Skeletal muscle satellite cell (primary cell): ENCODE results near the gene RNU6-9. TPM values are rescaled to one million over a fixed set of nuclear protein-coding genes. Genes with fewer than 3 reads are reported as not detected.
"Not testable (repeated sequence)": the region's sequence is repeated elsewhere in the genome, so short reads cannot be mapped to it uniquely, and the experiment has no call there.

ENCODE experiments used
- H3K27me3 ChIP-seq: 2 replicates; pipeline ENCODE4 v1.7.0; 2013; ENCODE audit warnings: low read length; ENCODE audit not compliant: control insufficient read depth, insufficient read depth
- H3K36me3 ChIP-seq: 2 replicates; pipeline ENCODE4 v1.7.0; 2013; ENCODE audit warnings: mild to moderate bottlenecking, control low read depth, low read length; ENCODE audit not compliant: insufficient read depth
- H3K4me1 ChIP-seq: 2 replicates; pipeline ENCODE4 v1.7.0; 2013; ENCODE audit warnings: low read length; ENCODE audit not compliant: control insufficient read depth, insufficient read depth
- H3K4me2 ChIP-seq: 2 replicates; pipeline ENCODE4 v1.7.0; 2013; ENCODE audit warnings: mild to moderate bottlenecking, low read length
- H3K4me3 ChIP-seq: 2 replicates; pipeline ENCODE4 v1.7.0; 2013; ENCODE audit warnings: low read length
- H3K9ac ChIP-seq: 2 replicates; pipeline ENCODE4 v1.7.0; 2013; ENCODE audit warnings: mild to moderate bottlenecking, low read depth, low read length, moderate library complexity
- H3K9me3 ChIP-seq: replicated peaks from 2 replicates; pipeline ENCODE4 v1.7.0; 2013; ENCODE audit warnings: mild to moderate bottlenecking, control low read depth, low read length
- total RNA-seq: library from RNA; depleted of rRNA; stranded (reverse); fragments of >200 nt; gene quantifications from 2 replicates; pipeline ENCODE4 v1.2.3, GENCODE V29; 2012; rRNA removed

The RNU6-9 gene
- not detected in 2 replicates for total RNA-seq

DNA sequence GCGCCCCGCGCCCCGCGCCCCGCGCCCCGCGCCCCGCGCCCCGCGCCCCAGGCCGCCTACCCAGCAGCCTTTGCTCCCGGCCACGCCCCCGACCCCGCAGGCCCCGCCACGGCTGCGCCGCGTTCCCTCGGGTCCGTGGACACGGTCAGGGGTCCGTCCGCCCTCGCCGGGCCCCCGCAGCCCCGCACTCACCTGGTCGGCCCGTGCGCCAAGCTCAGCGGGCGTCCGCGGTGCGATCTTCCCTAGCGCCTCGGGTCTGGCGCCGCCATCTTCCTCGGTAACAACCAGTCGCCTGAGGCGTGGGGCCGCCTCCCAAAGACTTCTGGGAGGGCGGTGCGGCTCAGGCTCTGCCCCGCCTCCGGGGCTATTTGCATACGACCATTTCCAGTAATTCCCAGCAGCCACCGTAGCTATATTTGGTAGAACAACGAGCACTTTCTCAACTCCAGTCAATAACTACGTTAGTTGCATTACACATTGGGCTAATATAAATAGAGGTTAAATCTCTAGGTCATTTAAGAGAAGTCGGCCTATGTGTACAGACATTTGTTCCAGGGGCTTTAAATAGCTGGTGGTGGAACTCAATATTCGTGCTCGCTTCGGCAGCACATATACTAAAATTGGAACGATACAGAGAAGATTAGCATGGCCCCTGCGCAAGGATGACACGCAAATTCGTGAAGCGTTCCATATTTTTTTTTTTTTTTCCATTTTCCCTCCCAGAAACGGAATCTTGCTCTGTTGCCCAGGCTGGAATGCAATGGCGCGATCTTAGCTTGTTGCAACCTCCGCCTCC is at the start of gene RNU6-9, which contains the start of gene MED16:
RNU6-9 (plus strand) TSS at position 591 of the 796 bp plus-strand sequence.
MED16 (minus strand) TSS at position 294 of the 796 bp plus-strand sequence. CDS start 2,056 bp downstream, outside the sequence.
- peak within 1 kb of the TSS; percentile 90 for H3K4me3 ChIP-seq
- H3K4me1 ChIP-seq, result no peaks in the 10 kb centered on the region
- no peaks in the 10 kb centered on the region for H3K9me3 ChIP-seq
- H3K4me2 ChIP-seq, result peak within 1 kb of the TSS; percentile 97
- H3K27me3 ChIP-seq, result no peaks in the 10 kb centered on the region
- H3K9ac ChIP-seq, result peak within 1 kb of the TSS; percentile 90
- H3K36me3 ChIP-seq, result peaks cover 31% of the 10 kb centered on the region

- Histone ChIP-seq H3K9ac (no peak overlapping the region), H3K4me1 (peaks cover 8% of the 10 kb centered on the region), H3K4me2 (peak overlapping the region; percentile 25), H3K9me3 (no peaks in the 10 kb centered on the region), H3K27me3 (peaks cover 56% of the 10 kb centered on the region), H3K4me3 (no peak overlapping the region), H3K36me3 (no peaks in the 10 kb centered on the region)
These were observed 49.3 kb upstream of the RNU6-9 start for GRCh38 chr19:843836-844545.

- H3K36me3 ChIP-seq, result no peaks in the 10 kb centered on the region
- no peaks in the 10 kb centered on the region for H3K9me3 ChIP-seq
- no peak overlapping the region for H3K9ac ChIP-seq
- H3K4me3 ChIP-seq, result no peak overlapping the region
- no peak overlapping the region for H3K4me2 ChIP-seq
- H3K4me1 ChIP-seq, result peaks cover 8% of the 10 kb centered on the region
- H3K27me3 ChIP-seq, result peaks cover 55% of the 10 kb centered on the region
These were observed 48.7 kb upstream of the RNU6-9 start for GRCh38 chr19:844546-844971.

DNA sequence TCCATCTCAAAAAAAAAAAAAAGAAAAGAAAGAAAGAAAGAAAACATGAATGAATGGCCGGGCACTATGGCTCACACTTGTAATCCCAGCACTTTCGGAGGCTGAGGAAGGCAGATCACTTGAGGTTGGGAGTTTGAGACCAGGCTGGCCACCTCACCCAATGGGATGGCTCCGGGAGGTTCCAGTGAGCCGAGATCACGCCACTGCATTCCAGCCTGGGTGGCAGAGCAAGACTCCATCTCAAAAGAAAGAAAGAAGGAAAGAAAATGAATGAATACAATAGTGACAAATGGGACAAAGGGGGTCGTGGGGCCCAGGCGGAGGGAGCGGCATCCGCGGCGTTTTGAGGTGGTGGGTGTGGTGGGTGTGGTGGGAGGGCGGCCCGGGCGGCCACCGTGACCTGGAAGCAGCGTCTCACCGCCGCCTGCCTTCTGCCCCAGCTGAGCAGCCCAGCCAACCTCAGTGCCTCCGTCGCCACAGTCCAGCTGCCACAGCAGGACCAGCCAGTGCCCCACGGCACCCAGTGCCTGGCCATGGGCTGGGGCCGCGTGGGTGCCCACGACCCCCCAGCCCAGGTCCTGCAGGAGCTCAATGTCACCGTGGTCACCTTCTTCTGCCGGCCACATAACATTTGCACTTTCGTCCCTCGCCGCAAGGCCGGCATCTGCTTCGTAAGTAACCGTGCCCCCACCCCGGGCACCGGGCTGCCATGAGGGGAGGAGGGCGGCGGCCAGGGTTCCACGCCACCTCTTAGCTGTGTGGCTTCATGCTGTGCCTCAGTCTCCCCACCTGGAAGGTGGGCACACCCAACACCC is 47.4 kb upstream of the RNU6-9 start:
- H3K9me3 ChIP-seq, result no peaks in the 10 kb centered on the region
- no peak overlapping the region for H3K9ac ChIP-seq
- H3K36me3 ChIP-seq, result no peaks in the 10 kb centered on the region
- peak overlapping the region; percentile 21 for H3K4me2 ChIP-seq
- peaks cover 15% of the 10 kb centered on the region for H3K4me1 ChIP-seq
- H3K27me3 ChIP-seq, result peaks cover 53% of the 10 kb centered on the region
- no peak overlapping the region for H3K4me3 ChIP-seq

- Histone ChIP-seq H3K9ac (no peak overlapping the region), H3K4me3 (no peak overlapping the region), H3K27me3 (peaks cover 50% of the 10 kb centered on the region), H3K4me2 (no peak overlapping the region), H3K4me1 (peaks cover 13% of the 10 kb centered on the region), H3K9me3 (no peaks in the 10 kb centered on the region), H3K36me3 (no peaks in the 10 kb centered on the region)
These were observed 44.8 kb upstream of the RNU6-9 start for GRCh38 chr19:848386-848921.

DNA sequence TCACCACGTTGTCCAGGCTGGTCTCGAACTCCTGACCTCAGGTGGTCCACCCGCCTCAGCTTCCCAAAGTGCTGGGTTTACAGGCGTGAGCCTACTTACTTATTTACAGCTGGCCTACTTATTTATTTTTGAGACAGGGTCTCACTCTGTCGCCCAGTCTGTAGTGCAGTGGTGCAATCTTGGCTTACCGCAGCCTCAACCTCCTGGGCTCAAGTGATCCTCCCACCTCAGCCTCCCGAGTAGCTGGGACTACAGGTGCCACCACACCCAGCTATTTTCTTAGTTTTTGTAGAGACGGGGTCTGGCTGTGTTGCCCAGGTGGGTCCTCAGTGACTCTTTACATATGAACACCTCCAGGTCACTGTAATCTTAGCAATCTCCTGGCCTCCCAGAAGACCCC is 44.1 kb upstream of the RNU6-9 start:
- not testable (repeated sequence) for H3K4me1 ChIP-seq, H3K9me3 ChIP-seq
- peaks cover 44% of the 10 kb centered on the region for H3K27me3 ChIP-seq

DNA sequence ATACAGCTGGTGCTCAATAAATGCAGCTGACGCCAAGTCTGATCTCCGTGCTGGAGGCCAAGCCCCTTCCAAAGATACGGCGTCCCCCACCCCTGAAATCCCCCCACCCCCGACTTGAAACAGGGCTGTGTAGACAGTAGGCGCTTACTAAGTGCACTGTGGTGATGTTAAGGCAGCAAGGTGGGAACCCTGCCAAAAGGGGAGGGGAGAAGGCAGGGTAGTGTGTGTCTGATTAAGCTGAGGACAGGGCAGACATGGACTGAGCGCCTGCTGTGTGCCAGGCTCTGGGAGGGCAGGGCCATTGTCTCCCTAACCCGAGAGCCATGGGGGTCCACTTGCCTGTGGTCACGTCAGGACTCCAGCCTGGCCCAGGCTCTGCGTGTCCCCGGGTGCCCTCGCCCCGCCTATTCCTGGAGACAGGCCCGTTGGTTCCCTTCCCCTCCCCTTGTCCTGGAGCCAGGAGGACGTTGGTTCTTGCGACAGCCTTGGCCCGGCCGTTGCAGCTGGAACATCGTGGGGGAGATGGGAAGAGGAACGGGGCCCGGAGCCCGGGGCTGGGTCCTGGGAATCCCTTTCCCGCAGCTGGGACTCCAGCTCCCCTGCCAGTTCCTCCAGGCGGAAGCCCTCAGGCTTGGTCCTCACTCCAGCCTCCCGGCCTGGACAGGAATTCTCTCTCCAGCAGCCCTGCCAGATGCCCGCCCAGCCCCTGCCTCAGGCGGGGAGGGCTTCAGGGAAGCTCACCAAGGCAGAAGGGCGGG is 42.9 kb upstream of the RNU6-9 start:
- Histone ChIP-seq H3K27me3 (peaks cover 36% of the 10 kb centered on the region), H3K9me3 (no peaks in the 10 kb centered on the region), H3K4me1 (peaks cover 8% of the 10 kb centered on the region), H3K9ac (peak overlapping the region; percentile 6), H3K36me3 (no peaks in the 10 kb centered on the region), H3K4me3 (peak overlapping the region; percentile 43), H3K4me2 (peak overlapping the region; percentile 69)

More for the DNA sequence above, 44.1 kb upstream of the RNU6-9 start:
- not testable (repeated sequence) for H3K4me3 ChIP-seq, H3K9ac ChIP-seq, H3K4me2 ChIP-seq, H3K36me3 ChIP-seq

DNA sequence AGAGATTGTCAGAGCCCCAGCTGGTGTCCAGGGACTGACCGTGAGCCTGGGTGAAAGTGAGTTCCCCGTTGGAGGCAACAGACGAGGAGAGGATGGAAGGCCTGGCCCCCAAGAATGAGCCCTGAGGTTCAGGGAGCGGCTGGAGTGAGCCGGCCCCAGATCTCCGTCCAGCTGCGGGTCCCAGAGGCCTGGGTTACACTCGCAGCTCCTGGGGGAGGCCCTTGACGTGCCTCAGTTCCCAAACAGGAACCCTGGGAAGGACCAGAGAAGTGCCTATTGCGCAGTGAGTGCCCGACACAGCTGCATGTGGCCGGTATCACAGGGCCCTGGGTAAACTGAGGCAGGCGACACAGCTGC is 42.3 kb upstream of the RNU6-9 start:
- no peaks in the 10 kb centered on the region for H3K36me3 ChIP-seq
- peaks cover 8% of the 10 kb centered on the region for H3K4me1 ChIP-seq
- peak overlapping the region; percentile 43 for H3K4me3 ChIP-seq
- H3K9me3 ChIP-seq, result no peaks in the 10 kb centered on the region
- H3K27me3 ChIP-seq, result peaks cover 31% of the 10 kb centered on the region
- peak overlapping the region; percentile 6 for H3K9ac ChIP-seq
- H3K4me2 ChIP-seq, result peak overlapping the region; percentile 69

- H3K4me2 ChIP-seq, result no peak within 1 kb of the TSS
- H3K27me3 ChIP-seq, result peaks cover 18% of the 10 kb centered on the region
- no peak within 1 kb of the TSS for H3K4me3 ChIP-seq
- peaks cover 8% of the 10 kb centered on the region for H3K4me1 ChIP-seq
- no peaks in the 10 kb centered on the region for H3K36me3 ChIP-seq
- no peak within 1 kb of the TSS for H3K9ac ChIP-seq
- no peaks in the 10 kb centered on the region for H3K9me3 ChIP-seq
These were observed 40.9 kb upstream of the RNU6-9 start, which contains the start of gene ELANE for GRCh38 chr19:852136-853013. TSS of gene ELANE (plus strand) at chr19:852303. CDS start at chr19:852329, 26 bp downstream.
